ENCODE data around the gene MSMP. TPM values are rescaled to one million over a fixed set of nuclear protein-coding genes. Genes with fewer than 3 reads are reported as not detected.

Gene MSMP
- polyA plus RNA-seq, 4 donors = not detected

DNA sequence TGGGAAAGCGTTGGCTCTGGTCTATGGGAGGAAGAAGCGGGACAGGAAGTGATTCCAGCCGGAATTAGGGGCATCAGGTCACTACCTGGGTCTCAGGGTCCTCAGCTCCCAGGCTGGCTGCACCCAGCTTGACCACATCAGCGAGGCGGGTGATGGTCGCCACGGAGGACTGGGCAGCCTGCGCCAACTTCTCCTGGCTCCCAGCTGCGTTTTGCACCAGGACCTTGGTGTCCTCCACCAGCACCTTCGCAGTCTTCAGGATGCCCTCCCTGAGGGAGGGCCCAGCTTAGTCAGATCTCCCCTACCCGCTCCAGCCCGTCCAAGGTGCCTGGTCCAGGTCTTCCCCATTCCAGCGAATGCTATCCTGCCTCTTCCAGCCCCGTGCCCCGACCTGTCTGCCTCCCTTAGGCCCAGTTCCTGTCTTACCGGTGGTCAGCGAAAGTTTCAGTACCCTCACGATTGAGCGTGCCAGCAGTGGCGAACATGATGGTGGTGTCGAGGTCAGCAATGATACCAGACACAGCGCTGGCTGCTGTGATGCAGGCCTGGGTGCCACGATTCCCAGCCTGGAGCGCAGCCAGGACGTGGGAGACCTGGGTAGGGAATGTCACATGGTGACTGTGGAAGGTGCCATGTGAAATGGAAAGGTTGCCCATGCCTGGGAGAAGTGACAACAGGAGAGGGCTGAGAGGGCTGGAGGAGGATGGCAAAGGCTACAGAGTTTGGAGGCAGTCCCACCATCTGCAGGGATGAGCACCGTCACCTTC is 50.0 kb downstream of the MSMP start:
- no peak for DNase-seq (ENCODE audit: low read depth in 4 of 4, low spot score in 2 of 4)

Other genes starting within 250 kb of the MSMP start
- 10 to 100 TPM; 29.4 to 51.9 (median 41.7) TPM for gene TESK1, start 149.0 kb downstream of the MSMP start, polyA plus RNA-seq (ENCODE audit: insufficient read length in 4 of 4)
- 1 to 10 TPM; 2.4 to 3.4 (median 2.9) TPM for gene CD72, start 135.9 kb downstream of the MSMP start, polyA plus RNA-seq (ENCODE audit: insufficient read length in 4 of 4)
- gene SIT1, start 103.3 kb downstream of the MSMP start, polyA plus RNA-seq (ENCODE audit: insufficient read length in 4 of 4) = under 1 TPM; 0.14 to 0.30 (median 0.18) TPM
- gene RMRP, start 96.3 kb downstream of the MSMP start, polyA plus RNA-seq (ENCODE audit: insufficient read length in 4 of 4) = not detected
- 10 to 100 TPM; 16.3 to 25.8 (median 19.7) TPM for gene CCDC107, start 96.0 kb downstream of the MSMP start, polyA plus RNA-seq (ENCODE audit: insufficient read length in 4 of 4)
- gene ARHGEF39, start 89.1 kb downstream of the MSMP start, polyA plus RNA-seq (ENCODE audit: insufficient read length in 4 of 4) = 10 to 100 TPM in 2 of 4 donors, 1 to 10 TPM in 2; 6.1 to 11.0 (median 9.9) TPM
- 1 to 10 TPM in 1 of 4 donors, under 1 TPM in 3; 0.61 to 1.2 (median 0.89) TPM for gene CA9, start 80.3 kb downstream of the MSMP start, polyA plus RNA-seq (ENCODE audit: insufficient read length in 4 of 4)
- gene TPM2, start 64.4 kb downstream of the MSMP start, polyA plus RNA-seq (ENCODE audit: insufficient read length in 4 of 4) = 100 to 1,000 TPM; 127 to 206 (median 194) TPM
- gene TLN1, start 22.1 kb downstream of the MSMP start, polyA plus RNA-seq (ENCODE audit: insufficient read length in 4 of 4) = 100 to 1,000 TPM; 144 to 186 (median 174) TPM
- 10 to 100 TPM; 38.0 to 44.0 (median 39.0) TPM for gene CREB3, start 21.6 kb downstream of the MSMP start, polyA plus RNA-seq (ENCODE audit: insufficient read length in 4 of 4)
- gene GBA2, start 5.0 kb downstream of the MSMP start, polyA plus RNA-seq (ENCODE audit: insufficient read length in 4 of 4) = 100 to 1,000 TPM in 2 of 4 donors, 10 to 100 TPM in 2; 91.6 to 145 (median 116) TPM
- 10 to 100 TPM; 26.0 to 31.0 (median 27.8) TPM for gene RGP1, start 5.0 kb downstream of the MSMP start, polyA plus RNA-seq (ENCODE audit: insufficient read length in 4 of 4)
- 10 to 100 TPM; 20.5 to 30.8 (median 27.7) TPM for gene NPR2, start 37.3 kb upstream of the MSMP start, polyA plus RNA-seq (ENCODE audit: insufficient read length in 4 of 4)
- 1 to 10 TPM; 5.2 to 9.5 (median 6.0) TPM for gene SPAG8, start 58.0 kb upstream of the MSMP start, polyA plus RNA-seq (ENCODE audit: insufficient read length in 4 of 4)
- gene HINT2, start 60.8 kb upstream of the MSMP start, polyA plus RNA-seq (ENCODE audit: insufficient read length in 4 of 4) = 10 to 100 TPM; 47.6 to 70.1 (median 52.5) TPM
- gene FAM221B, start 74.5 kb upstream of the MSMP start, polyA plus RNA-seq (ENCODE audit: insufficient read length in 4 of 4) = under 1 TPM in 3 of 4 donors, not detected in 1; 0.08 to 0.60 (median 0.22) TPM
- 10 to 100 TPM; 25.6 to 39.5 (median 29.2) TPM for gene TMEM8B, start 75.0 kb upstream of the MSMP start, polyA plus RNA-seq (ENCODE audit: insufficient read length in 4 of 4)
- gene OR13J1, start 116.1 kb upstream of the MSMP start, polyA plus RNA-seq (ENCODE audit: insufficient read length in 4 of 4) = not detected
- under 1 TPM in 3 of 4 donors, not detected in 1; 0.19 to 0.61 (median 0.28) TPM for gene HRCT1, start 151.9 kb upstream of the MSMP start, polyA plus RNA-seq (ENCODE audit: insufficient read length in 4 of 4)
- gene SPAAR, start 155.2 kb upstream of the MSMP start, polyA plus RNA-seq (ENCODE audit: insufficient read length in 4 of 4) = 1 to 10 TPM; 1.3 to 2.2 (median 2.1) TPM
- not detected for gene OR2S2, start 203.9 kb upstream of the MSMP start, polyA plus RNA-seq (ENCODE audit: insufficient read length in 4 of 4)

Measured in left renal cortex interstitium (tissue), 4 donors.